ENCODE data around the gene LILRB3. TPM values are rescaled to one million over a fixed set of nuclear protein-coding genes. Genes with fewer than 3 reads are reported as not detected.
"Not testable (repeated sequence)": the region's sequence is repeated elsewhere in the genome, so short reads cannot be mapped to it uniquely, and the experiment has no call there.

Gene LILRB3
- 38.2 TPM for total RNA-seq

DNA sequence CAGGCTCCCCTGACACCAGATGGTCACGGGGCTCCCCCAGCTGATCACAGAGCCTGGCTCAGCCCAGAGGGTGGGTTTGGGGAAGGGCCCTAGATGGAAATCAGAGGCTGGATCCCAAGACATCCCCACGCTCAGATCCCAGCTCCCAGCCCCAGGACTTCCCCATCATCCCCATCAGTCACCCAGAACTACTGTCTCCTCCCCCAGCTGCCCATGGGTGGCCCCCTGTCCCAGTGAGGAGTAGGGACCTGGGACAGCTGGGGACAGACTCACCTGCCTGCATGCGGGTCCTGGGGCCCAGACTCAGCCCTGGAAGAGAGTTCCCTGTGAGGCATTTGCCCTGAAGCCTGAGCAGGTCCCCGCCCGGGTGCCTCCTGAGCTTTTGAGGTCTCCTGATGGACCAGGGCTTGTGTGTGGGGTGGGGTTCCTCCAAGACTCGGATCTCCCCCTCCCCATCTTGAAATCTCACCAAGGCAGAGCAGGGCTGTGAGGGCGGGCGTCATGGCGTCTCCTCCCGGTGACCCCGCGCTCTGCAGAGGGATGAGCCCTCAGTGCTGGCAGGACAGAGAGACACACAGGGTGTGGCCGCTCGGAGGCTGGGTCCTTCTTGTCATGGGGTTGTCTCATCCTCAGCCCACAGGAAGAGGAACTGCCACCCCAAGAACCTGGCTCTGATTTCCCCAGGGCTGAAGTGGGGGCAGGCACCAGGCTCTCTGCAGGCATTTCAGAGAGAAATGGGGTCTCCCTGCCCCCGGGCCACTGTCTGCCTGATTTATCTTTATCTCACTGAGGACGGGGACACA, at the start of gene LILRB3:
Gene LILRB3 (minus strand): TSS at position 534 of the 803 bp plus-strand sequence. CDS start 31 bp downstream, at position 503.
- H3K27ac ChIP-seq; H3K9me3 ChIP-seq; H3K4me3 ChIP-seq; H3K27me3 ChIP-seq; H3K4me1 ChIP-seq; intact Hi-C loops (cut with DNase I): not testable (repeated sequence)
- peaks cover 0 to 11% of the 10 kb centered on the region in 2 donors for H3K36me3 ChIP-seq
- DNase-seq (ENCODE audit: low spot score in 2 of 2): peak in 1 of 2 donors; percentile 72

DNA sequence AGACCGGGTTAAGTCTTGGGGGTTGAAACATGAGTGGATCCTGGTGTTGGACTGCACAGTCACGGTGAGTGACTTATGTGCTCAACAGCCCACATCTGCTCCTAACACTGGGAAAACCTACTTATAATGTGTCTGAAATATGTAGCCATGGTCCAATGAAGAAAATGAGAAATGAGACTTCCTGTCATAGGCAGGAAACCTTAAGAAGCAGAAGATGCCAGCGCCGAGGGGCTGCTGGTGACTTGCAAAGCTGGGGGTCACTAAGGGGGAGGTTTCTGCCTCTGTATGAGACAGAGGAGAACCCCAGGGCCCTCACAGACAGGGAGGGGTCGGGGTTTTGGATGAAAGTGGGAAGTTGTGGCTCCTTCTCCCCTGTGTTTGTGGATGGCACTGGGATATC, 49.4 kb upstream of the LILRB3 start:
- H3K4me1 ChIP-seq; H3K4me3 ChIP-seq; H3K36me3 ChIP-seq; H3K27me3 ChIP-seq; H3K27ac ChIP-seq; H3K9me3 ChIP-seq; intact Hi-C loops (cut with DNase I): not testable (repeated sequence)
- DNase-seq (ENCODE audit: low spot score in 2 of 2): peak in 1 of 2 donors; percentile 38

DNA sequence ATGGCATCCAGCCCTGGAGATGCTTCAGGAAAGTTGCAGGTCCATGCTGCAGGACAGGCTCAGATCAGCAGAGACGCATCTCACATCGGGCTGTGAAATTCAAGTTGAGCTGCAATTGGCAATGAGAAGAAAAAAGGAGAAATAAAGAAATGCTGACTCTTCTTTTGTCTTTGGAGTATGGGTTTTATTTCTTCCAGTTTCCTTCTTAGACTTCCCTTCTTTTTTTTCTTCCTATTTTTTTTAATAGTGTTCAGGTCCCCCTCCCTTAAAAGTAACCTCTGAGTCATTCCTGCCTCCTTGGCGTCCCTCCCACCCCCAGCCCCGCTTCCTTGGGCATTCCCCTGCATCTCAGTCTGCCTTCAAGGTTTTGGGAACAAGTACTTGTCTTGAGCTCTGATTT, 48.8 kb upstream of the LILRB3 start:
- H3K9me3 ChIP-seq; H3K27me3 ChIP-seq; H3K4me3 ChIP-seq; H3K4me1 ChIP-seq; H3K27ac ChIP-seq; intact Hi-C loops (cut with DNase I); H3K36me3 ChIP-seq: not testable (repeated sequence)
- peak in 1 of 2 donors; percentile 54 for DNase-seq (ENCODE audit: low spot score in 2 of 2)

DNA sequence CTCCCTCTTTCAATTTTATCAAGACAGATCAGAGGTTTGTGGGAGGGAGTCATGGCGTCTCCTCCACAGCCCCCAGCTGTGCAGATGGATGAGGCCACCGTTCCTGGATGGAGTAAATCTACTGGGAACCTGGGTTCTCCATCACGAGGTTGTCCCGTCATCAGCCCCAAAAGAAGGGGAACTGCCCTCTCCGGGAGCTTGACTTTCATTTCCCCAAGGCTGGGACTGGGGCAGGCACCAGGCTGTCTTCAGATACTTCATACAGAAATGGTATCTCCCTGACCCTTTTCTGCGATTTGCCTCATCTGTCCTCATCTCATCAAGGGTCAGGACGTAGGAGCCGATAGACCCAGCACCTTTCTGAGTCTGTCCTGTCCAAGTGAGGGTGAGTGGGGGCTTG, 48.3 kb upstream of the LILRB3 start:
- DNase-seq (ENCODE audit: low spot score in 2 of 2): peak in 1 of 2 donors; percentile 67
- no peak overlapping the region for H3K27ac ChIP-seq

DNA sequence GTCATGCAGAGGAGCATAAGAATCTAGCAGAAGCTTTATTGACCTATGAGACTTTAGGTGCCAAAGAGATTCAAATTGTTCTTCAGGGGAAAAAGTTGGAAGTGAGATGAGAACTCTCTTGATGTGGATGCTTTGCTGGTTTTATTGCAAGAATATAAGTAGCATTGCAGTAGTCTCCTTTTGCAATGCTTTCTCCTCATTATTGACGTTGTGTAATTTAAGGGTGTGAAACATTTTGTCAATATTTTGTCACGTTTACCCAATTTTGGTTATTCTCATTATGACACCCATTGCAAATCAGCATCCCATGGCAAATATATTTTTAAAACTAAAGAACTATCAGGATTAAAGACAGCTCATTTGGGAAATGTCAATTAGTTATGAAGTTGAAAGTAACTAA, 46.1 kb upstream of the LILRB3 start:
- TF ChIP-seq, protein P1, sequence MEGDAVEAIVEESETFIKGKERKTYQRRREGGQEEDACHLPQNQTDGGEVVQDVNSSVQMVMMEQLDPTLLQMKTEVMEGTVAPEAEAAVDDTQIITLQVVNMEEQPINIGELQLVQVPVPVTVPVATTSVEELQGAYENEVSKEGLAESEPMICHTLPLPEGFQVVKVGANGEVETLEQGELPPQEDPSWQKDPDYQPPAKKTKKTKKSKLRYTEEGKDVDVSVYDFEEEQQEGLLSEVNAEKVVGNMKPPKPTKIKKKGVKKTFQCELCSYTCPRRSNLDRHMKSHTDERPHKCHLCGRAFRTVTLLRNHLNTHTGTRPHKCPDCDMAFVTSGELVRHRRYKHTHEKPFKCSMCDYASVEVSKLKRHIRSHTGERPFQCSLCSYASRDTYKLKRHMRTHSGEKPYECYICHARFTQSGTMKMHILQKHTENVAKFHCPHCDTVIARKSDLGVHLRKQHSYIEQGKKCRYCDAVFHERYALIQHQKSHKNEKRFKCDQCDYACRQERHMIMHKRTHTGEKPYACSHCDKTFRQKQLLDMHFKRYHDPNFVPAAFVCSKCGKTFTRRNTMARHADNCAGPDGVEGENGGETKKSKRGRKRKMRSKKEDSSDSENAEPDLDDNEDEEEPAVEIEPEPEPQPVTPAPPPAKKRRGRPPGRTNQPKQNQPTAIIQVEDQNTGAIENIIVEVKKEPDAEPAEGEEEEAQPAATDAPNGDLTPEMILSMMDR (IDR thresholded peaks at IDR 0.05): no peak
- H3K36me3 ChIP-seq: no peaks in the 10 kb centered on the region
- H3K27me3 ChIP-seq: no peaks in the 10 kb centered on the region
- intact Hi-C loops (cut with DNase I): no loop called here
- H3K27ac ChIP-seq: no peak overlapping the region
- no peak for DNase-seq (ENCODE audit: low spot score in 2 of 2)
- H3K9me3 ChIP-seq: no peaks in the 10 kb centered on the region
- H3K4me1 ChIP-seq: no peaks in the 10 kb centered on the region
- H3K4me3 ChIP-seq: no peak overlapping the region

More for the DNA sequence above, 48.3 kb upstream of the LILRB3 start:
- intact Hi-C loops (cut with DNase I): no loop called here
- H3K36me3 ChIP-seq: no peaks in the 10 kb centered on the region
- no peaks in the 10 kb centered on the region for H3K4me1 ChIP-seq
- H3K27me3 ChIP-seq: no peaks in the 10 kb centered on the region
- H3K4me3 ChIP-seq: no peak overlapping the region
- TF ChIP-seq, protein P1 (IDR thresholded peaks at IDR 0.05): no peak
- H3K9me3 ChIP-seq: no peaks in the 10 kb centered on the region

DNA sequence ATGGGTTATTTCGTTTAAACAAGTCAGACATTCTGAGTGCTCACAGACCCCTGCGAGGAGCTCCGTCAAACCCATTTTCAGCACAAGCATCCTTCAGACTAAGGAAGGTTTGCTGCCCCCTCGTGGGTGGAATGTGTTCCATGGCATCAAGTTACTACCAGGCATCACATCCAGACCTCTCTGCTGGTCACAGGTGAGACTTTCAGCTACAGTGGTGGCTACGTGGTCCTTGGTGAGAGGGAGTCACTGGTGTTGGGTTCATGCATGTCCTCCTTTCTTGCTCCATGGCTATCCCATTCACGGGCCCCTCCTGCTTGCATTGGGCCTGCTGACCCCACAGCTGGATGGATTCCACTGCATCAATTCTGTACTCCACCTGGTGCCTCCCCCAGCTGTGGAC, 43.3 kb upstream of the LILRB3 start:
- Histone ChIP-seq H3K9me3 (no peaks in the 10 kb centered on the region), H3K4me3 (no peak overlapping the region), H3K27ac (no peak overlapping the region), H3K4me1 (no peaks in the 10 kb centered on the region), H3K27me3 (no peaks in the 10 kb centered on the region), H3K36me3 (no peaks in the 10 kb centered on the region)
- TF ChIP-seq, protein P1 (IDR thresholded peaks at IDR 0.05): peak; percentile 33 to 58 (median 37)
- intact Hi-C loops (cut with DNase I): no loop called here
- peak in 1 of 2 donors; percentile 75 for DNase-seq (ENCODE audit: low spot score in 2 of 2)

DNA sequence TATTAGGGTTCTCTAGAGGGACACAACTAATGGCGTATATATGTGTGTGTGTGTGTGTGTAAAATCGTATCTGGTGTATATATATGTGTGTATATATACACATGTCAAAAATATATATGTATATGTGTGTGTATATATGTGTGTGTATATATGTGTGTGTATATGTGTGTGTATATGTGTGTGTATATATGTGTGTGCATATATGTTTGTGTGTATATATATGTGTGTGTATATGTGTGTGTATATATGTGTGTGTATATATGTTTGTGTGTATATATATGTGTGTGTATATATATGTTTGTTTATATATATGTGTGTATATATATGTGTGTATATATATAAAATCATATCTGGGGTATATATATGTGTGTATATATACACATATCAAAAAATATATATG, 39.7 kb upstream of the LILRB3 start:
- TF ChIP-seq, protein P1 (IDR thresholded peaks at IDR 0.05): no peak

More for the DNA sequence above, 39.7 kb upstream of the LILRB3 start:
- intact Hi-C loops (cut with DNase I): no loop called here
- Histone ChIP-seq H3K4me1 (no peaks in the 10 kb centered on the region), H3K9me3 (no peaks in the 10 kb centered on the region), H3K27ac (no peak overlapping the region), H3K36me3 (no peaks in the 10 kb centered on the region), H3K4me3 (no peak overlapping the region), H3K27me3 (no peaks in the 10 kb centered on the region)
- no peak for DNase-seq (ENCODE audit: low spot score in 2 of 2)

All from ascending aorta (tissue), 2 donors.